Progenitor cell of endocrine pancreas (in vitro differentiated cells): Measurements from ENCODE around the gene GLYR1. TPM values are rescaled to one million over a fixed set of nuclear protein-coding genes. Genes with fewer than 3 reads are reported as not detected.

Experiments
- DNase-seq: peaks from one replicate; pipeline ENCODE4 v3.0.0; 2021; ENCODE audit warnings: low spot score; ENCODE audit not compliant: unreplicated experiment
- H3K27ac Mint-ChIP-seq: 2 replicates; pipeline ENCODE4 v1.8.0; 2021; ENCODE audit warnings: mild to moderate bottlenecking, moderate library complexity, mixed read lengths
- H3K27me3 Mint-ChIP-seq: 2 replicates; pipeline ENCODE4 v1.8.0; 2021; ENCODE audit warnings: mixed read lengths
- H3K36me3 Mint-ChIP-seq: 2 replicates; pipeline ENCODE4 v1.8.0; 2022; ENCODE audit warnings: mixed read lengths; ENCODE audit not compliant: insufficient read depth
- H3K4me1 Mint-ChIP-seq: 2 replicates; pipeline ENCODE4 v1.8.0; 2021; ENCODE audit warnings: low read depth, mixed read lengths
- H3K4me3 Mint-ChIP-seq: 2 replicates; pipeline ENCODE4 v1.8.0; 2021; ENCODE audit warnings: low read depth, mild to moderate bottlenecking, moderate library complexity, mixed read lengths
- H3K9me3 Mint-ChIP-seq: 2 replicates; pipeline ENCODE4 v1.8.0; 2021; ENCODE audit warnings: low read depth, mixed read lengths
- total RNA-seq: library from RNA; stranded (reverse); gene quantifications from 2 replicates; pipeline ENCODE4 v1.2.1, GENCODE V29; 2021
- TF ChIP-seq, protein P1 (sequence below): fragments of 200-600 bp; sonication (generic); IDR thresholded peaks from one replicate; pipeline ENCODE4 v1.5.0; 2021; ENCODE audit warnings: antibody characterized with exemption, mild to moderate bottlenecking; ENCODE audit not compliant: unreplicated experiment

Gene GLYR1
- total RNA-seq, 1 donor from 2014 or later = 129 TPM

DNA sequence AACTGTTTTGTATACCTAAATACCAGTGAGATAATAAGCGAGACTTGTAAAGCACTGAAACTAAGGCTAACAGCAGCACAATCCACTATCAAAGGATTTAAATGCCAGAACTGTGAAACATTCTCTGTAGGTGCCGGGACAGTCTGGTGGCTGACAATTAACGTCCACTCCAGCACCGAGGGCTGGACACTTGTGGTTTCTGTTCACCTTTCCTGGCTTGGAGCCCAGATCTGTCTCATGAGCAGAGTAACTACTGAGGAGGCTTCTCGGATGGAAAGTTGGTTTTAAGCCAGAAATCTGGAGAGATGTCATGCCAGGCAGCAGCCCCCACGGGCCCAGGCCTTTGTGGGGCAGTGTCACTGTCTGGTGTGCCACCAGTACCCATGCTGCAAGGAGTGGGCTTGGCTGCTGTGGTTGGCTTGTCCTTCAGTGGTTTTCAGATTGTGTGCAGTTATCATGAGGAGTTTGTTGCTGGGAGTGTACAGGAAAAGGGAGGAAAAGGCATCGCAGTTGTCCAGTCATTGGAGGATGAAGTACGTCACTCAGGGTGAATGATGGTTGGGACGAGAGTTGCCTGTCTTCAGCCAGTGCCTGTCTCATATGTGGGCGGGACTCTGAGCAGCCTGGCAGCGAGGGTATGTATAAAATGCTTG, 35.7 kb upstream of the GLYR1 start:
- no peak overlapping the region for H3K4me3 Mint-ChIP-seq
- no peaks in the 10 kb centered on the region for H3K27me3 Mint-ChIP-seq
- TF ChIP-seq, protein P1, sequence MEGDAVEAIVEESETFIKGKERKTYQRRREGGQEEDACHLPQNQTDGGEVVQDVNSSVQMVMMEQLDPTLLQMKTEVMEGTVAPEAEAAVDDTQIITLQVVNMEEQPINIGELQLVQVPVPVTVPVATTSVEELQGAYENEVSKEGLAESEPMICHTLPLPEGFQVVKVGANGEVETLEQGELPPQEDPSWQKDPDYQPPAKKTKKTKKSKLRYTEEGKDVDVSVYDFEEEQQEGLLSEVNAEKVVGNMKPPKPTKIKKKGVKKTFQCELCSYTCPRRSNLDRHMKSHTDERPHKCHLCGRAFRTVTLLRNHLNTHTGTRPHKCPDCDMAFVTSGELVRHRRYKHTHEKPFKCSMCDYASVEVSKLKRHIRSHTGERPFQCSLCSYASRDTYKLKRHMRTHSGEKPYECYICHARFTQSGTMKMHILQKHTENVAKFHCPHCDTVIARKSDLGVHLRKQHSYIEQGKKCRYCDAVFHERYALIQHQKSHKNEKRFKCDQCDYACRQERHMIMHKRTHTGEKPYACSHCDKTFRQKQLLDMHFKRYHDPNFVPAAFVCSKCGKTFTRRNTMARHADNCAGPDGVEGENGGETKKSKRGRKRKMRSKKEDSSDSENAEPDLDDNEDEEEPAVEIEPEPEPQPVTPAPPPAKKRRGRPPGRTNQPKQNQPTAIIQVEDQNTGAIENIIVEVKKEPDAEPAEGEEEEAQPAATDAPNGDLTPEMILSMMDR = no peak
- H3K9me3 Mint-ChIP-seq = no peaks in the 10 kb centered on the region
- no peak overlapping the region for H3K27ac Mint-ChIP-seq
- no peak for DNase-seq
- H3K36me3 Mint-ChIP-seq = peaks cover 39% of the 10 kb centered on the region
- no peaks in the 10 kb centered on the region for H3K4me1 Mint-ChIP-seq

DNA sequence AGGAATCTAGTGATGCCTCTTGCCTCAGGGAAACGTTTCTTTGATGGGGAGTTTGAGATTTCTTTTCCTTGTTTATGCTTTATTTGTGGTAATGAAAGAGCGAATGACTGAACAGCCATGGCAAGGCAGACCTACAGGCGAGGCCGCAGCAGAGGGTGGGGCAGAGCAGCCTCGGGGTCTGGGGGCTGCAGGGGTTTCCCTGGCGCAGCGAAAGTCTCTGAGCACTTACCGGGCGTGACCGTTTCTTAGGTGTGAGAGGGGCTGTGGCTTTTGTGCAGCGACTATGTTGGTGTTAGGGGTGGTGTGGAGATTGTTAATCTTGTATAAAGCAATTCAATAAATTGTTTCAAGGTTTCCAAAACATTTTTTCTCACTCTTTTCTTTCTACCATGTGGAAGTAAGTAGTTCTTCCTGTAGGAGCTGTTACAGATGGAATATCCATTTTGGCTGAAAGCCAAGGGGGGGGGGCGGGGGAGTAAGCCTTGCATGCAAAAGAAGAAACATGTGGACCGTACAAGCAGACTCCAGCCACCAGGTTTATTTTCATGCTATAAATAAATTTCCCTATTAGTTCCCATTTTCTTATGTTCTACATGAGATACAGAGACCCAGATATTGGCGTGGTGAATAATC, 35.0 kb upstream of the GLYR1 start:
- no peaks in the 10 kb centered on the region for H3K4me1 Mint-ChIP-seq
- no peak overlapping the region for H3K27ac Mint-ChIP-seq
- peaks cover 40% of the 10 kb centered on the region for H3K36me3 Mint-ChIP-seq
- TF ChIP-seq, protein P1 = no peak
- no peaks in the 10 kb centered on the region for H3K27me3 Mint-ChIP-seq
- no peak overlapping the region for H3K4me3 Mint-ChIP-seq
- no peaks in the 10 kb centered on the region for H3K9me3 Mint-ChIP-seq
- DNase-seq = no peak

DNA sequence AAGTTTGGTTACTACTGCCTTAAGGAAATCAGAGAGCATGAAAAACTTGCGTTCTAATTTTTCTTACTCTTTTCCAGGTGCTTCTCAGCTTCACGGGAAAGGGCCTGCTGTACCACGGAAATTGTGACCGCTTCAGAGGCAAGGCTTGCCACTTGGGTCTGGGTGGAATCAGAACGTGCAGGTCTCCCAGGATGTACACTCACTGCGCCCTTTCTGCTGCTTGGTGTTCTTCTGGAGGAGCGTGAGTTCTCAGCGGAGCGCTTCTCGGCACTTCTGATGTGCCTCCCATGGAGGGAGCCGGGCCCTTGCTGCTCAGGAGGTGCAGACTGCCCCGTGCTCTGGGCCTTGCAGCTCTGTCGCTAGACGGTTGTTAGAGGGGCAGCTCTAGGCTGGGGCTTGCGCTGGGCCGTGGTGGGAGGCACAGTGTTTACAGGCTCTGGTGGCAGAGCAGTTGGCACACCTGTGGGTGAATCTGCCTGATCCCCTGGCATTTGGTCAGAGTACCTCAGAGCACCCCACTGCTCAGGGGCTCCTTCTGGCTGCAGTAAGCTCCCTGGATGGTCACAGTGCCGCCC, 33.0 kb upstream of the GLYR1 start:
- no peak for DNase-seq
- H3K36me3 Mint-ChIP-seq = peaks cover 31% of the 10 kb centered on the region
- no peaks in the 10 kb centered on the region for H3K9me3 Mint-ChIP-seq
- no peaks in the 10 kb centered on the region for H3K27me3 Mint-ChIP-seq
- H3K27ac Mint-ChIP-seq = peak overlapping the region; percentile 31
- TF ChIP-seq, protein P1 = no peak
- no peak overlapping the region for H3K4me3 Mint-ChIP-seq
- no peaks in the 10 kb centered on the region for H3K4me1 Mint-ChIP-seq

DNA sequence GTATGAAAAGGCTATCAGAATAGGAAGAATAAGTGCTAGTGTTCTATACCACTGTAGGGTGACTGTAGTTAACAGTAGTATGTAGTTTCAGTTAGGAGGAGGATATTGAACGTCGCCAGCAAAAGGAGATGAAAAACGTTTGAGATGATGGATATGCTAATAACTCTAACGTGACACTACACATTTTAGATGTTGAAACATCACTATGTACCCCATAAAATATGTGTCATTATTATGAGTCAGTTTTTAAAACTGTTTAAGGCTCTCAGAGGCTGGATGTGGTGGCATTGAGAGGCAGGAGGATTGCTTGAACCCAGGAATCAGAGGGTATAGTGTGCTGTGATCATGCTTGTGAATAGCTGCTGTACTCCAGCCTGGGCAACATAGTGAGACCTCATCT, 32.0 kb upstream of the GLYR1 start:
- TF ChIP-seq, protein P1 = no peak
- no peaks in the 10 kb centered on the region for H3K27me3 Mint-ChIP-seq
- H3K9me3 Mint-ChIP-seq = no peaks in the 10 kb centered on the region
- no peak for DNase-seq
- H3K27ac Mint-ChIP-seq = peak overlapping the region; percentile 15
- peaks cover 26% of the 10 kb centered on the region for H3K36me3 Mint-ChIP-seq
- no peak overlapping the region for H3K4me3 Mint-ChIP-seq
- H3K4me1 Mint-ChIP-seq = no peaks in the 10 kb centered on the region

DNA sequence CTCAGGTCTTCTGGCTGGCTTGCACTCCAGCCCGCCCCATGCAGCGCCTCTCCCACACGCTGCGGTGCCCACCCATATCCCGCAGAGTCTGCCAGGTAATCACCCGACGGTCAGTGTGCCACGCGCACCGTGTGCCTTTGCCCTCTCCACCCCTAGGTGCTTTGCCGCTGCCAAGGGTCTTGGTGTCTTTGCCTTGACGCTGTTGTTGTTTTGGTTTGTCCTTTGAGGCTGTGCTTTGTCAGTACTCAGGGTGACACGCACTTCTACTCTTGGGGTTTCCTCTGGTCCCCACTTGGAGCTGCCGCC, 30.2 kb upstream of the GLYR1 start:
- no peak overlapping the region for H3K27ac Mint-ChIP-seq
- no peaks in the 10 kb centered on the region for H3K9me3 Mint-ChIP-seq
- H3K27me3 Mint-ChIP-seq = no peaks in the 10 kb centered on the region
- H3K36me3 Mint-ChIP-seq = peaks cover 17% of the 10 kb centered on the region
- no peak for DNase-seq
- no peak overlapping the region for H3K4me3 Mint-ChIP-seq
- TF ChIP-seq, protein P1 = no peak
- no peaks in the 10 kb centered on the region for H3K4me1 Mint-ChIP-seq
